ENCODE results near the gene MIEN1. TPM values are rescaled to one million over a fixed set of nuclear protein-coding genes. Genes with fewer than 3 reads are reported as not detected.
A peak's percentile ranks its signal among the peaks of the same experiment; 100 is the strongest.

Gene MIEN1
- total and polyA plus RNA-seq, 2 of the 13 experiments (the other 11 are each of a cell fraction or from before 2014, with no cell fraction given), result 40.6 to 56.6 TPM

- TF ChIP-seq ZBTB4 (CRISPR knock-in tag; IDR thresholded peaks at IDR 0.05; ENCODE audit: borderline replicate concordance) (no peak), ELF3 (CRISPR knock-in tag; IDR thresholded peaks at IDR 0.05) (0 out of 2 replicates have a peak, but pooled peaks have one; percentile 5), MIER2 (CRISPR knock-in tag; IDR thresholded peaks at IDR 0.05) (no peak), PHF8 (CRISPR knock-in tag; IDR thresholded peaks at IDR 0.05) (peak; percentile 55; the same call in 1 of the 2 replicates), ZNF253 (CRISPR knock-in tag; IDR thresholded peaks at IDR 0.05; ENCODE audit: borderline replicate concordance) (no peak; the same call in 1 of the 2 replicates), PHB2 (IDR thresholded peaks at IDR 0.05; ENCODE audit: partially characterized antibody) (no peak), ZNF75D (CRISPR knock-in tag; IDR thresholded peaks at IDR 0.05; ENCODE audit: borderline replicate concordance) (peak; percentile 24; the same call in 1 of the 2 replicates), ATF1 (CRISPR knock-in tag; IDR thresholded peaks at IDR 0.05) (peak; percentile 46; the same call in 1 of the 2 replicates), ZNF326 (CRISPR knock-in tag; IDR thresholded peaks at IDR 0.05; ENCODE audit: borderline replicate concordance) (no peak), ZNF670 (CRISPR knock-in tag; IDR thresholded peaks at IDR 0.05; ENCODE audit: borderline replicate concordance) (0 out of 2 replicates have a peak, but pooled peaks have one; percentile 43), ZNF136 (CRISPR knock-in tag; IDR thresholded peaks at IDR 0.05; ENCODE audit: low read depth) (no peak; the same call in none of the 2 replicates), ZNF24 (IDR thresholded peaks at IDR 0.05) (no peak), PCBP2 (optimal IDR thresholded peaks at IDR 0.05; ENCODE audit: low read depth, low read length, poor library complexity, severe bottlenecking) (no peak), HES4 (CRISPR knock-in tag; IDR thresholded peaks at IDR 0.05; ENCODE audit: borderline replicate concordance) (peak; percentile 39), E2F5 (CRISPR knock-in tag; conservative IDR thresholded peaks at IDR 0.05) (no peak), ZBTB34 (CRISPR knock-in tag; IDR thresholded peaks at IDR 0.05) (no peak), ZNF451 (CRISPR knock-in tag; IDR thresholded peaks at IDR 0.05) (no peak), RELA (CRISPR knock-in tag; IDR thresholded peaks at IDR 0.05) (no peak), ZNF678 (CRISPR knock-in tag; IDR thresholded peaks at IDR 0.05) (peak; percentile 26; the same call in 1 of the 2 replicates)
- TF ChIP-seq, protein P1, sequence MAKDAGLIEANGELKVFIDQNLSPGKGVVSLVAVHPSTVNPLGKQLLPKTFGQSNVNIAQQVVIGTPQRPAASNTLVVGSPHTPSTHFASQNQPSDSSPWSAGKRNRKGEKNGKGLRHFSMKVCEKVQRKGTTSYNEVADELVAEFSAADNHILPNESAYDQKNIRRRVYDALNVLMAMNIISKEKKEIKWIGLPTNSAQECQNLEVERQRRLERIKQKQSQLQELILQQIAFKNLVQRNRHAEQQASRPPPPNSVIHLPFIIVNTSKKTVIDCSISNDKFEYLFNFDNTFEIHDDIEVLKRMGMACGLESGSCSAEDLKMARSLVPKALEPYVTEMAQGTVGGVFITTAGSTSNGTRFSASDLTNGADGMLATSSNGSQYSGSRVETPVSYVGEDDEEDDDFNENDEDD (CRISPR knock-in tag; IDR thresholded peaks at IDR 0.05; ENCODE audit: borderline replicate concordance), result no peak
These were observed 7.6 kb upstream of the MIEN1 start, which contains the start of gene GRB7 (continued) for GRCh38 chr17:39737760-39738567.

Measured in HepG2 (cell line).